Esophagus squamous epithelium (tissue), 5 donors: ENCODE results near the gene PNMA6F. TPM values are rescaled to one million over a fixed set of nuclear protein-coding genes. Genes with fewer than 3 reads are reported as not detected.

Experiments used
- DNase-seq: peaks from one replicate; lab custom pipeline; 2025; lab: John Stamatoyannopoulos, UW
- H3K27ac ChIP-seq, 4 donors: fragments of 200-600 bp; sonication (generic); one replicate each; pipeline ENCODE4 v1.5.1; 2016 to 2019; ENCODE audit warnings: mild to moderate bottlenecking in 1 of 4
- H3K27me3 ChIP-seq, 4 donors: fragments of 200-600 bp; sonication (generic); 1 replicate in 3 of 4; 2 replicates in 1 of 4; pipeline versions ENCODE4 v1.5.1 to v1.6.0; 2017 to 2021; ENCODE audit warnings: antibody characterized with exemption in 1 of 4
- H3K36me3 ChIP-seq, 3 donors: fragments of 200-600 bp; sonication (generic); one replicate each; pipeline ENCODE4 v1.5.1; 2016 to 2019
- H3K4me1 ChIP-seq, 3 donors: fragments of 200-600 bp; sonication (generic); one replicate each; pipeline ENCODE4 v1.5.1; 2017 to 2019
- H3K4me3 ChIP-seq, 4 donors: fragments of 200-600 bp; sonication (generic); 1 replicate in 3 of 4; 2 replicates in 1 of 4; pipeline ENCODE4 v1.5.1; 2016 to 2019; ENCODE audit warnings: mild to moderate bottlenecking in 2 of 4, moderate library complexity in 1 of 4
- H3K9me3 ChIP-seq, 3 donors: fragments of 200-600 bp; sonication (generic); one replicate each; pipeline ENCODE4 v1.5.1; 2016 to 2019
- CTCF ChIP-seq, 6 experiments: fragments of 450-650 bp in 4 of 6; fragments of 200-600 bp in 2 of 6; sonication (generic) in 2 of 6; IDR thresholded peaks; one replicate each; pipeline ENCODE4 v1.5.1; 2016 to 2019; ENCODE audit warnings: antibody characterized with exemption in 6 of 6, mild to moderate bottlenecking in 4 of 6, moderate library complexity in 4 of 6
- POLR2A ChIP-seq, 4 donors: fragments of 450-650 bp; IDR thresholded peaks; one replicate each; pipeline ENCODE4 v1.6.1; 2017; ENCODE audit warnings: antibody characterized with exemption in 4 of 4, mild to moderate bottlenecking in 4 of 4, moderate library complexity in 3 of 4
- WGBS, 2 donors: methylation state at CpG; one replicate each; pipeline ENCODE4 v1.1.5; 2018; 5-methylcytosine and 5-hydroxymethylcytosine counted together
- intact Hi-C: fragments of 100-400 bp; cut with DNase I; formaldehyde crosslinking; loops from one replicate; pipeline ENCODE4 v1.15.0; 2022
- total RNA-seq, 4 donors: library from RNA; depleted of rRNA; stranded (reverse); fragments of >200 nt; gene quantifications; one replicate each; pipeline ENCODE4 v1.1.0, GENCODE V29; 2016
- donor health status: DM: yes; HTN: yes; CAD: no.

PNMA6F gene
- total RNA-seq, 4 donors from 2014 or later = not detected

DNA sequence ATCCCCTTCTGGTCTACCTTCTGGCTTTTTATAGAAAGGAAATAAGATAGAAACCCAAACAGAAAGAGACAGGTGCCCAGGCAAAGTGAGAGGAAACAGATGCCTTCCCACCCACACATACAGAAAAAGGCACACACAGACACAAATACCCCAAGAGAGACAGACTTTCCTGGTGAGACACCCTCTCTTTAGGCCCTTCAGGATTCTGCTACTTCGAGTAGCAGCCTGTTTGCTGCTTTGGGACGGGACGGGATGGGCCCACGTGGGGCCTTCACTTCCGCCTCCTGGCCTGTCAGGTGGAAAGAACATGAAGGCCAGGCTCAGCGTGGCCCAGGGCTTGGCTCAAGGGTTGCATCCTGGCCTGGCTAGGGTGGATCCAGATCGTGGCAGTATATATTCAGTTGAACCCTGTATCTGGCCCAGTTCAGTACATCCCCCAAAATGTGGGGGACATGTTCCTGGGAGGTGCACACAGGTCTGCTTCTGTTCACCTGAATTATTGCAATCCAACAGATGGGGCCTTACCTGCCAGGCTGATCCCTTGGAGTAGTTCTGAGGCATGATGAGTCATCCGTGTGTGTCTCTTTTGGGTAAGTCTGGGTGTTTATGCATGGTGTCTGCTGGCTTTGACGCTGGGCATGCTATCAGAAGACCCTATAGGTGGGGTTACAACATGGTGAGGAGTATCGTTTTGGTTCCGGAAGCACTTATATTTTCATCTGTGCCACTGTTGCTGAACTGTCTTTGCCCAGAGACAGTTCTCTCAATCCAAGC lies 14.7 kb upstream of the PNMA6F start:
- no peak overlapping the region for H3K27ac ChIP-seq
- intact Hi-C loops = no loop called here
- WGBS, 2 donors = 67 to 71% methylated on average over 3 to 7 of the region's 11 CpGs
- TF ChIP-seq CTCF (IDR thresholded peaks at IDR 0.05) (no peak), POLR2A (IDR thresholded peaks at IDR 0.05) (no peak)
- H3K9me3 ChIP-seq = no peaks in the 10 kb centered on the region
- H3K27me3 ChIP-seq = no peaks in the 10 kb centered on the region
- H3K4me3 ChIP-seq = no peak overlapping the region
- H3K36me3 ChIP-seq = peaks cover 0 to 14% (median 0%) of the 10 kb centered on the region in 3 donors
- H3K4me1 ChIP-seq = peaks cover 0 to 23% (median 0%) of the 10 kb centered on the region in 3 donors
- no peak for DNase-seq

DNA sequence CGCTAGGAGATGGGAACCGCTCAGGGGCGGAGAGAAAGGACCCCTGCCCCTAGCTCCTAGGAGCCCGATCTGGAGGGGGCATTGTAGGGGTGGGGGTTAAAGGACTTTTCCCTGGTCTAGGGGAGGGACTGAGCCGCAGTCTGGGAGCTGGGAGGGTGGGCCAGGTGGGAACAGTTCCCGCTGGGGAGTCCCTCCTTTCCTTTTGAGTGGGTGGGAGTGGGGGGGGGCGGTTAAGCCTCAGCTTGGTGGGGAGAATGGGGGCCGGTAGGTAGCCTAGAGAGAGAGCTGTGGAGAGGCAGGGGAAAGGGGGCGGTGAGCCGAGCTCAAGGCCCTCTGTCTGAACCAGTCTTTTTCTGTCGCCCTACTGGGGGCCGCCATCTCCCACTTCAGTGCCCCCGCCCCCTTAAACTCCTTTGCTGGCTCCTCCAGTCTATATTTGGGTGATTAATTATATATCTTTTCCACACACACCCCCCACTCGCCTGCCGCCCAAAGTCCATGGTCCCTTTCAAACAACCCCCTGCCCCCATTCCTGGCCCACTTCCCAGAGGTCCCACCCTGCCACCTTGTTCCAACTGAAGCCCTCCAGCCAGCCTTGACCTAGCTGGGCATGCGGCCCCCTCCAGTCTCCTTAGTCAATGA lies 13.2 kb upstream of the PNMA6F start:
- H3K4me3 ChIP-seq = peak overlapping the region; percentile 53 to 77 (median 61)
- DNase-seq = no peak
- no peak for TF ChIP-seq CTCF (IDR thresholded peaks at IDR 0.05)
- TF ChIP-seq POLR2A (IDR thresholded peaks at IDR 0.05) = no peak
- WGBS, 2 donors = 61 to 75% methylated on average over 7 of the region's 16 CpGs
- no peaks in the 10 kb centered on the region for H3K9me3 ChIP-seq
- peaks cover 0 to 23% (median 0%) of the 10 kb centered on the region in 3 donors for H3K4me1 ChIP-seq
- H3K27ac ChIP-seq = peak overlapping the region; percentile 38 to 74 (median 64)
- intact Hi-C loops = no loop called here
- no peaks in the 10 kb centered on the region for H3K27me3 ChIP-seq
- peaks cover 0 to 14% (median 0%) of the 10 kb centered on the region in 3 donors for H3K36me3 ChIP-seq

GRCh38 chrX:153333821-153334653 lies 12.5 kb upstream of the PNMA6F start, which contains the start of gene ZNF275:
TSS of gene ZNF275 (plus strand) at chrX:153334153. CDS start at chrX:153336680, 2,527 bp downstream.
- peaks cover 0 to under 1% (median 0%) of the 10 kb centered on the region in 4 donors for H3K27me3 ChIP-seq
- TF ChIP-seq POLR2A (IDR thresholded peaks at IDR 0.05) (peak in 2 of 4 donors; percentile 28 to 45), CTCF (IDR thresholded peaks at IDR 0.05) (no peak)
- peak within 1 kb of the TSS; percentile 38 to 74 (median 64) for H3K27ac ChIP-seq
- peak within 1 kb of the TSS; percentile 53 to 77 (median 61) for H3K4me3 ChIP-seq
- intact Hi-C loops = no loop called here
- 0 to 39% methylated on average over 14 to 25 of the region's 86 CpGs for WGBS, 2 donors
- no peak for DNase-seq
- H3K9me3 ChIP-seq = no peaks in the 10 kb centered on the region
- H3K4me1 ChIP-seq = peaks cover 0 to 23% (median 0%) of the 10 kb centered on the region in 3 donors
- H3K36me3 ChIP-seq = peaks cover 0 to 11% (median 0%) of the 10 kb centered on the region in 3 donors

DNA sequence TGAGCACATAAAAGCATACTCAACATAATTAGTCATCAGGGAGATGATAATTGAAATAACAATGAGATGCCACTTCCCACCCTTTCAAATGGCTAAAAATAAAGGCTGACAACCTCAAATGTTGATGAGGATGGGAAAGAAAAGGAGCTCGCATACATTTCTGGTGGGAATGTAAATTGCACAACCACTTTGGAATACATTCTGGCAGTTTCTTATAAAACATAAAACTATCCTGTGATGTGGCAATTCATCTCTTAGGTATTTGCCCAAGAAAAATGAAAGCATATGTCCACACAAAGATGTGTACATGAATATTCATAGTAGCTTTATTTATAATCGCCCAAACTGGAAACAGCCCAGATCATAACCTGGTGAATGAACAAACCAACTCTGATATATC lies 11.7 kb upstream of the PNMA6F start:
- H3K27ac ChIP-seq = no peak overlapping the region
- H3K9me3 ChIP-seq = no peaks in the 10 kb centered on the region
- TF ChIP-seq CTCF (IDR thresholded peaks at IDR 0.05) (no peak), POLR2A (IDR thresholded peaks at IDR 0.05) (no peak)
- intact Hi-C loops = no loop called here
- peaks cover 0 to 6% (median 0%) of the 10 kb centered on the region in 3 donors for H3K36me3 ChIP-seq
- peaks cover 0 to 3% (median 0%) of the 10 kb centered on the region in 4 donors for H3K27me3 ChIP-seq
- 30 to 43% methylated on average over 2 of the region's 2 CpGs for WGBS, 2 donors
- peaks cover 0 to 23% (median 0%) of the 10 kb centered on the region in 3 donors for H3K4me1 ChIP-seq
- DNase-seq = no peak
- peak overlapping the region in 1 of 4 donors; percentile 77 for H3K4me3 ChIP-seq
